K562 (cell line): ENCODE measurements around the gene LSR. TPM values are rescaled to one million over a fixed set of nuclear protein-coding genes. Genes with fewer than 3 reads are reported as not detected.
A peak's percentile ranks its signal among the peaks of the same experiment; 100 is the strongest.

Experiments
- HMG20B ChIP-seq: fragments of 250-450 bp; sonication (Bioruptor Pico); IDR thresholded peaks from 2 replicates; pipeline ENCODE4 v1.5.0; 2021; ENCODE audit warnings: mild to moderate bottlenecking
- JUND ChIP-seq, 2 experiments: IDR thresholded peaks; 2 replicates in 1 of 2; 3 replicates in 1 of 2; pipeline ENCODE4 v1.6.1; 2011; ENCODE audit warnings: borderline replicate concordance in 2 of 2, low read depth in 2 of 2, low read length in 2 of 2, improper control_type of control experiment in 1 of 2, missing biosample characterization in 1 of 2, missing genetic modification characterization in 1 of 2, missing genetic modification reagents in 1 of 2
- OTX1 ChIP-seq: fragments of 450-650 bp; formaldehyde crosslinking; IDR thresholded peaks from 2 replicates; pipeline ENCODE4 v1.4.0; 2022; ENCODE audit warnings: mild to moderate bottlenecking
- RAD51 ChIP-seq: fragments of 450-650 bp; IDR thresholded peaks from 2 replicates; pipeline ENCODE4 v1.7.1; 2016; ENCODE audit warnings: low read depth, mild to moderate bottlenecking, borderline replicate concordance
- polyA plus RNA-seq, 8 experiments: library from polyadenylated mRNA; depleted of rRNA in 4 of 8; stranded (reverse) in 5 of 8; unstranded in 3 of 8; fragments of >200 nt; fragmentation: Nextera tagmentation in 2 of 8; fragmentation: Illumina TruSeq in 1 of 8; extraction: Ambion mirVana in 2 of 8; extraction: Trizol in 1 of 8; gene quantifications; 2 replicates each; pipeline versions ENCODE4 v1.2.1 to v1.2.3, GENCODE V29; 2011 to 2014; ENCODE audit warnings: inconsistent platforms in 1 of 8, missing spikeins in 1 of 8
- total RNA-seq, 7 experiments: library from RNA; depleted of rRNA in 6 of 7; stranded (reverse); fragments of >200 nt in 6 of 7; fragmentation: Illumina TruSeq in 2 of 7; extraction: Trizol in 2 of 7; gene quantifications; 2 replicates each; pipeline versions ENCODE4 v1.2.1 to v1.2.3, GENCODE V29; 2011 to 2021; ENCODE audit warnings: low replicate concordance in 1 of 7
- TF ChIP-seq, protein P1 (sequence below): fragments of 200-600 bp; sonication (generic); IDR thresholded peaks from one replicate; pipeline ENCODE4 v1.6.1; 2012; ENCODE audit warnings: mild to moderate bottlenecking, low read depth, low read length, inconsistent platforms

LSR gene
- total and polyA plus RNA-seq, 9 of the 15 experiments (the other 6 are each of a cell fraction or from before 2014, with no cell fraction given): 0.44 to 87.9 (median 28.0) TPM

DNA sequence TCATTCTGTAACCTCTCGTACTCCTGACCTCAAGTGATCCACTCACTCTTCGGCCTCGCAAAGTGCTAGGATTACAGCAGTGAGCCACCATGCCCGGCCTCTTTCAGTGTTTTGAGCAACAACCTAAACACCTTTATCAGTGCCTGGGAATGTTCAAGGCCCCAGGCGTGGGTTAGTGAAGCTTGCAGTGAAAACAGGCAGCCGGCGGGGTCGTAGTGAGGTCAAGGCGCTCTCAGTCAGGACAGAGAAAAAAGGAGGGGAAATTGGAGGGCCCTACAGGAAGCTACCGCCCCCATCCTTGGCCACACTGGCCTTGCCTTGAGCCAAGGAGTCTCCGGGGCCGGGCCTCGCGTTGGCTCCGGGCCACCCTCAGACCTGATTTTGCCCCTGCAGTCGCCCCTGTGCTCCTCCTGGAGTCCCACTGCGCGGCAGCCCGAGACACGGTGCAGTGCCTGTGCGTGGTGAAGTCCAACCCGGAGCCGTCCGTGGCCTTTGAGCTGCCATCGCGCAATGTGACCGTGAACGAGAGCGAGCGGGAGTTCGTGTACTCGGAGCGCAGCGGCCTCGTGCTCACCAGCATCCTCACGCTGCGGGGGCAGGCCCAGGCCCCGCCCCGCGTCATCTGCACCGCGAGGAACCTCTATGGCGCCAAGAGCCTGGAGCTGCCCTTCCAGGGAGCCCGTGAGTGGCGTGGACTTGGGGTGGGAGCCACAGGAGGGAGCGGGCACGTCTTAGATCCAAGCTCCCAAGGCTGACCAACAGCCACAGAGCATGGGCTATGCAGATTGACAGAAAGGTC lies 60.9 kb downstream of the LSR start (continued):
- TF ChIP-seq, protein P1, sequence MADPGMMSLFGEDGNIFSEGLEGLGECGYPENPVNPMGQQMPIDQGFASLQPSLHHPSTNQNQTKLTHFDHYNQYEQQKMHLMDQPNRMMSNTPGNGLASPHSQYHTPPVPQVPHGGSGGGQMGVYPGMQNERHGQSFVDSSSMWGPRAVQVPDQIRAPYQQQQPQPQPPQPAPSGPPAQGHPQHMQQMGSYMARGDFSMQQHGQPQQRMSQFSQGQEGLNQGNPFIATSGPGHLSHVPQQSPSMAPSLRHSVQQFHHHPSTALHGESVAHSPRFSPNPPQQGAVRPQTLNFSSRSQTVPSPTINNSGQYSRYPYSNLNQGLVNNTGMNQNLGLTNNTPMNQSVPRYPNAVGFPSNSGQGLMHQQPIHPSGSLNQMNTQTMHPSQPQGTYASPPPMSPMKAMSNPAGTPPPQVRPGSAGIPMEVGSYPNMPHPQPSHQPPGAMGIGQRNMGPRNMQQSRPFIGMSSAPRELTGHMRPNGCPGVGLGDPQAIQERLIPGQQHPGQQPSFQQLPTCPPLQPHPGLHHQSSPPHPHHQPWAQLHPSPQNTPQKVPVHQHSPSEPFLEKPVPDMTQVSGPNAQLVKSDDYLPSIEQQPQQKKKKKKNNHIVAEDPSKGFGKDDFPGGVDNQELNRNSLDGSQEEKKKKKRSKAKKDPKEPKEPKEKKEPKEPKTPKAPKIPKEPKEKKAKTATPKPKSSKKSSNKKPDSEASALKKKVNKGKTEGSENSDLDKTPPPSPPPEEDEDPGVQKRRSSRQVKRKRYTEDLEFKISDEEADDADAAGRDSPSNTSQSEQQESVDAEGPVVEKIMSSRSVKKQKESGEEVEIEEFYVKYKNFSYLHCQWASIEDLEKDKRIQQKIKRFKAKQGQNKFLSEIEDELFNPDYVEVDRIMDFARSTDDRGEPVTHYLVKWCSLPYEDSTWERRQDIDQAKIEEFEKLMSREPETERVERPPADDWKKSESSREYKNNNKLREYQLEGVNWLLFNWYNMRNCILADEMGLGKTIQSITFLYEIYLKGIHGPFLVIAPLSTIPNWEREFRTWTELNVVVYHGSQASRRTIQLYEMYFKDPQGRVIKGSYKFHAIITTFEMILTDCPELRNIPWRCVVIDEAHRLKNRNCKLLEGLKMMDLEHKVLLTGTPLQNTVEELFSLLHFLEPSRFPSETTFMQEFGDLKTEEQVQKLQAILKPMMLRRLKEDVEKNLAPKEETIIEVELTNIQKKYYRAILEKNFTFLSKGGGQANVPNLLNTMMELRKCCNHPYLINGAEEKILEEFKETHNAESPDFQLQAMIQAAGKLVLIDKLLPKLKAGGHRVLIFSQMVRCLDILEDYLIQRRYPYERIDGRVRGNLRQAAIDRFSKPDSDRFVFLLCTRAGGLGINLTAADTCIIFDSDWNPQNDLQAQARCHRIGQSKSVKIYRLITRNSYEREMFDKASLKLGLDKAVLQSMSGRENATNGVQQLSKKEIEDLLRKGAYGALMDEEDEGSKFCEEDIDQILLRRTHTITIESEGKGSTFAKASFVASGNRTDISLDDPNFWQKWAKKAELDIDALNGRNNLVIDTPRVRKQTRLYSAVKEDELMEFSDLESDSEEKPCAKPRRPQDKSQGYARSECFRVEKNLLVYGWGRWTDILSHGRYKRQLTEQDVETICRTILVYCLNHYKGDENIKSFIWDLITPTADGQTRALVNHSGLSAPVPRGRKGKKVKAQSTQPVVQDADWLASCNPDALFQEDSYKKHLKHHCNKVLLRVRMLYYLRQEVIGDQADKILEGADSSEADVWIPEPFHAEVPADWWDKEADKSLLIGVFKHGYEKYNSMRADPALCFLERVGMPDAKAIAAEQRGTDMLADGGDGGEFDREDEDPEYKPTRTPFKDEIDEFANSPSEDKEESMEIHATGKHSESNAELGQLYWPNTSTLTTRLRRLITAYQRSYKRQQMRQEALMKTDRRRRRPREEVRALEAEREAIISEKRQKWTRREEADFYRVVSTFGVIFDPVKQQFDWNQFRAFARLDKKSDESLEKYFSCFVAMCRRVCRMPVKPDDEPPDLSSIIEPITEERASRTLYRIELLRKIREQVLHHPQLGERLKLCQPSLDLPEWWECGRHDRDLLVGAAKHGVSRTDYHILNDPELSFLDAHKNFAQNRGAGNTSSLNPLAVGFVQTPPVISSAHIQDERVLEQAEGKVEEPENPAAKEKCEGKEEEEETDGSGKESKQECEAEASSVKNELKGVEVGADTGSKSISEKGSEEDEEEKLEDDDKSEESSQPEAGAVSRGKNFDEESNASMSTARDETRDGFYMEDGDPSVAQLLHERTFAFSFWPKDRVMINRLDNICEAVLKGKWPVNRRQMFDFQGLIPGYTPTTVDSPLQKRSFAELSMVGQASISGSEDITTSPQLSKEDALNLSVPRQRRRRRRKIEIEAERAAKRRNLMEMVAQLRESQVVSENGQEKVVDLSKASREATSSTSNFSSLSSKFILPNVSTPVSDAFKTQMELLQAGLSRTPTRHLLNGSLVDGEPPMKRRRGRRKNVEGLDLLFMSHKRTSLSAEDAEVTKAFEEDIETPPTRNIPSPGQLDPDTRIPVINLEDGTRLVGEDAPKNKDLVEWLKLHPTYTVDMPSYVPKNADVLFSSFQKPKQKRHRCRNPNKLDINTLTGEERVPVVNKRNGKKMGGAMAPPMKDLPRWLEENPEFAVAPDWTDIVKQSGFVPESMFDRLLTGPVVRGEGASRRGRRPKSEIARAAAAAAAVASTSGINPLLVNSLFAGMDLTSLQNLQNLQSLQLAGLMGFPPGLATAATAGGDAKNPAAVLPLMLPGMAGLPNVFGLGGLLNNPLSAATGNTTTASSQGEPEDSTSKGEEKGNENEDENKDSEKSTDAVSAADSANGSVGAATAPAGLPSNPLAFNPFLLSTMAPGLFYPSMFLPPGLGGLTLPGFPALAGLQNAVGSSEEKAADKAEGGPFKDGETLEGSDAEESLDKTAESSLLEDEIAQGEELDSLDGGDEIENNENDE: no peak
- TF ChIP-seq OTX1 (CRISPR knock-in tag): no peak
- no peak for TF ChIP-seq RAD51
- TF ChIP-seq HMG20B (CRISPR knock-in tag): no peak
- peak; percentile 23; the same call in 1 of the 2 replicates for TF ChIP-seq JUND (IDR thresholded peaks at IDR 0.05; ENCODE audit: borderline replicate concordance, low read depth, low read length)
- peak; percentile 39; the same call in 1 of the 3 replicates for TF ChIP-seq JUND (tag; IDR thresholded peaks at IDR 0.05; ENCODE audit: borderline replicate concordance, low read depth, low read length)
